Stimulated activated naive CD4-positive, alpha-beta T cell (primary cell): ENCODE data around the gene RFPL3.
"Not testable (repeated sequence)": the region's sequence is repeated elsewhere in the genome, so short reads cannot be mapped to it uniquely, and the experiment has no call there.

Source experiments
- DNase-seq, 6 experiments: peaks; one replicate each; lab custom pipeline; 2025; lab: John Stamatoyannopoulos, UW

The RFPL3 gene

GRCh38 chr22:32357567-32357966, at the start of gene RFPL3:
Gene RFPL3, plus strand, starts transcription at chr22:32357867. Its CDS starts 205 bp downstream, at chr22:32358072.
- not testable (repeated sequence) for DNase-seq

- no peak for DNase-seq
Observed at GRCh38 chr22:32308191-32308590, 49.5 kb upstream of the RFPL3 start.

- DNase-seq, result no peak
Observed at GRCh38 chr22:32308934-32309333, 48.7 kb upstream of the RFPL3 start.

- no peak for DNase-seq
Observed at GRCh38 chr22:32309585-32310251, 47.9 kb upstream of the RFPL3 start.

DNA sequence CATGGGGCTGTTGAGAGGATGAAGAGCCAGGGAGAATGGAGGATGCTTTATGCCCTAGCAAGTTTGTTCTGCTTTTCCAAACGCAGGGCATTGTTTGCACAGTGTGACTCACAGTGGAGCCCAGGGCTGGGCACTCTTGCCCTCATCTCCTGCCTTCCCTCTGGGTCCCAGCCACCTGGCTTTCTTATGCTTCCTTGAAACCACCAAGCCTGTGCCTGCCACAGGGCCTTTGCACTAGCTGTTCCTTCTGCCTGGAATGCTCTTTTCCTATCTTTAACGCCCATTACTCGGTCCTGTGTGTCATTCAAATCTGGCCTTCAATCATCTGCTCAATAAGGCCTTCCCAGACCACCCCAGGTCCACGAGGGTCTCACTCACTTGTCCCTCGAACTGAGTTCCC, 46.9 kb upstream of the RFPL3 start:
- DNase-seq, result no peak

GRCh38 chr22:32311551-32312071, 46.1 kb upstream of the RFPL3 start:
- no peak for DNase-seq

DNA sequence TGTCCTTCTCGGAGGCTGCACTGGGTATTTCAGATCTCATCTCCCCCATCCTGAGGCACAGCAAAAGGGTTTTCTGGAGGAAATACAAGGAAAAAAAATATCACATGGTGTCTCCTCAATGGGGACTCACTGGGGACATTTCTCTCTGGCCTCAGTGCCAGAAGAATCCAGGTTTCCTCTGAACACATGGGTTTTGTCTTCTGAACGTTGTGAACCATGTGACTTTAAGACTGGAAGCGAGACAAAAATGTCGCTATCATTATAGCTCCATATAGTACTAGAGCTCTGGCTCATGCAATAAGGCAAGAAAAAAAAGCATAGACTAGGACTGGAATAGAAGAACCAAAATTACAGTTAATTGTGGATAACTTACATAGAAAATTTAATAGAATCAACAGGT, 44.9 kb upstream of the RFPL3 start:
- DNase-seq, result no peak

- DNase-seq, result no peak
Observed at GRCh38 chr22:32313532-32313931, 44.1 kb upstream of the RFPL3 start.

GRCh38 chr22:32317524-32317923, 40.1 kb upstream of the RFPL3 start:
- no peak for DNase-seq

DNA sequence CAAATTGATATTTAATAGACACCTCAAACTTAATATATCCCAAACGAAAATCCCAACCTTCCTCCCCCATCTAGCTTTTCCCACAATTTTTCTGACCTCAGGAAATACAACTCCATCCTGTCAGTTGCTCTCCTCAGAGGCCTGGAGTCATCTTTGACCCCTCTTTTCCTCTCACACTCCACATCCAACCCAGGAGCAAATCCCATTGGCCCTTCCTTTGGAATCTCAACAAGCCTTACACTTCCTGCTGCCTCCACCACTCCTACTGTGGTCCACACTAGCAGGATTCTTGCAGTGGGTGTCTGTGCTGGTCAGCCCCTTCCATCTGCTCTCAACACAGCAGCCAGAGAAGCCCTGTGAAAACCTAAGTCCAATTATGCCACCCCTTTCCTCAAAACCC, 39.3 kb upstream of the RFPL3 start:
- DNase-seq, result no peak

DNA sequence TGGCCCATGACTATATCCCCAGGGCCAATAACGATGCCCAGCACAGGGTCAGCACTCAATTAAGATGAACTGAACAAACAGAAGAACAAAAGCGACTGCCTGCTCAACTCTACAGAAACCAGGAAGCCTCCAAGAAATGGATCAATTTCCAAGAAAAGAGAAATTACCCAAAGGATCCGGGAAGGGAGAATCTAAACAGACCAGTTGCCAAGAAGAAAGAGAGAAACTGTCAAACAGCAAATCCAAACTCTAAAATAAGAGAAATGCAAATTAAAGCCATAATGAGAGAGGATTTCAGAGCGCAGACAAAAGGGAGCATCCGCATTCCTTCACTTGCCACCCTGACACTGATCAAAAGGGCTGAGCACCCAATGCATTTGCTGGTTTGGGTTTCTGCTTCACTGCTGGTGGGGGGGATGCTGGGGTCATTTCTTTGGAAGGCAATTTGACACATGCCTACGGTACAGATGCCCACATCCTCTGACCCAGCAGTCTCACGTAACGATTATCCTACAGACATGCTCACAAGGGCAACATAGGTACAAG, 37.7 kb upstream of the RFPL3 start:
- DNase-seq, result no peak

- no peak for DNase-seq
Observed at GRCh38 chr22:32322986-32323385, 34.7 kb upstream of the RFPL3 start.

DNA sequence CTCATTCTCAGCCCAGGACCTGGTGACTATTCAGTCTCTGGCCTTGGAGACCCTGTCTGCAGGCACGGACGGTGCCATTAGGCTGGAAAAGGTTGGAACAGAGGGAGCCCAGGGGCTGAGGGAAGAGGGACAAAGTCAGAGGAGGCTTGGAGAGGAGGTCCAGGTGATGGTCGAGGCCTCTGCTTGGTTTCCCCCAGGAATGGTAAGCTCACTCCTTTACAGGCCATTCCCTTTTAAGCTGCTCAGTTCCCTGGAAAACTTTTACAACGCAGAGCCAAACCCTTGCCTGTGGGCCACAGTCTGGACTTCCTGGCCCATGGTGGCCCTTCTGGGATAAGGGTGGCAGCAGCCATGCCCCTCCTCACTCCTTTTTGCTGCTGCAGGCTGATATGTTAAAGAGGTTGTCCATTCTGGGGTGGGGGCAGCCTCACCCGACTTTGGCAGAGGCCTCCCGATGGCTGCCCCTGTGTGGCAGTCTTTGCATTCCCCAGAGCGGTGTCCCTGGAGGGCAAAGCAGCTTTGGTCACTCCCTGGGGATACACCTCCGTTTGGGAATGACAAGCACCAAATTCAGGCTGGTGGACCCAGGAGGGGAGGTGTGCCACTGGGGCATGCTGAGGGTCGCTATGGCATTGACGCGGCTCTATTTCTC, 34.0 kb upstream of the RFPL3 start:
- no peak for DNase-seq

GRCh38 chr22:32324505-32325415, 32.9 kb upstream of the RFPL3 start:
- no peak for DNase-seq

DNA sequence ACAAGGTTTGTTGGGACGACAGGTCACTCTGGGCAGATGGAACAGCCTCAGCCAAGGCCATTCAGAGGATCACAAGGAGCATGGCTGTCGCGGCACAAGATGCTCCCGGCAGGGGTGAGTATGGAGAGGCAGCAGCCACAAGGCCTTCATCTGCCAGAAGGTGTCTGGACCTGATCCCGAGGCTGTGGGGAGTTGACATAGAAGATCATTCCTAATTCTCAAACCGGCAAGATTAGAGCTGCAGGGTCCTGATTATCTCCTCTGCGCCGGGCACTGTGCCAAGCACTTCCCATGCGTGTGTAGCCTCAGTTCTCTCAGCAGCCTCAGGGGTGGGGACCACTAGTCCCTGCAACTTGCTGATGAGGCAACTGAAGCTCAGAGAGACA, 32.3 kb upstream of the RFPL3 start:
- DNase-seq, result no peak

DNA sequence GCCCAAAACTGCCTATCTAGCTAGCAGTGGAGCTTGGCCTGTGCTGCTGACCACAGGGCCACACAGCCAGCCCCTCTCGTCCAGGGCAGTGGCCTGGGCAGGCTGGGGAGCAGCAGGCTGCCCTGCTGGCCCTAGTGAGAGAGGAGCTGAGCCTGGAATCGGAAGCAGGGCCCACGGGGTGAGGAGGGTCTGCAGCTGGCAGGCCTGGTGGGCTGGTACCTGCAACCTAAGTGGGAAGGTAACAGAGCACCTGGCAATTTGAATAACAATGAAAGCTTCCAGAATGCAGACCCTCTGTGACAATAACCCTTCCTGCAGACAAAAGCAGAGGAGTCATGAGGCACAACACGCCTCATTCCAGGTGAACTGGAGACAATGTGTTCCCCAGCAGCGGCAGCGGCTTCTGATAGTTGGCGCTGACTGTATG, 31.8 kb upstream of the RFPL3 start:
- no peak for DNase-seq

DNA sequence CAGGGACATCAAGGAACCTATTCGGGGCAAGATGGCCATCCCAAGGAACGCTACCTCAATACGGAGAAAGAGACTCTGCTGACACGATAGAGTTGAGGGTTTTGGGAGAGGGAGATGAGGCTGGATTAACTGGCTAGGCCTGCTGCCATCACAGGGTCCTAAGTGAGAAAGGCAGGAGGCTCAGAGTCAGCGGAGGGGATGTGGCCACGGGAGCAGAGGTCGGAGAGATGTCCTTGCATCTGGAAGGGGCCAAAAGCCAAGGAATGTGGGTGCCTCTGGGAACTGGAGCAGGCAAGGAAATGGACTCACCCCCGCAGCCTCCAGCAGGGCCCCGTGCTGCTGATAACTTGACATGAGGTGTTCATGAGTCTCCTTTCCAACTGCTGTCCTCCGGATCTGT, 31.0 kb upstream of the RFPL3 start:
- no peak for DNase-seq

- no peak for DNase-seq
Observed at GRCh38 chr22:32327066-32327465, 30.6 kb upstream of the RFPL3 start.

GRCh38 chr22:32327596-32328171, 30.0 kb upstream of the RFPL3 start:
- no peak for DNase-seq

- DNase-seq, result no peak
Observed at GRCh38 chr22:32328306-32329201, 29.1 kb upstream of the RFPL3 start.

- no peak for DNase-seq
Observed at GRCh38 chr22:32329202-32329645, 28.4 kb upstream of the RFPL3 start.
